DND-41 (cell line): ENCODE data around the gene MACROD2.
"Not testable (repeated sequence)": the region's sequence is repeated elsewhere in the genome, so short reads cannot be mapped to it uniquely, and the experiment has no call there.

Experiments used
- ATAC-seq: fragments of 200-7000 bp; cut with Tn5 transposase; 3 replicates; pipeline ENCODE4 v1.9.1; 2021; ENCODE audit warnings: low read depth; ENCODE audit not compliant: insufficient read depth
- DNase-seq: peaks from one replicate; pipeline ENCODE4 v3.0.0-alpha.2; 2020
- H2AFZ ChIP-seq: 2 replicates; pipeline ENCODE4 v1.6.0; 2012; ENCODE audit warnings: low read depth, low read length
- H3K27ac ChIP-seq: 2 replicates; pipeline ENCODE4 v1.5.1; 2012; ENCODE audit warnings: low read length, inconsistent platforms
- H3K27me3 ChIP-seq: fragments of 200-600 bp; sonication (generic); 2 replicates; pipeline ENCODE4 v1.6.0; 2012; ENCODE audit warnings: low read length, mild to moderate bottlenecking, inconsistent platforms; ENCODE audit not compliant: insufficient read depth, poor library complexity
- H3K36me3 ChIP-seq: 2 replicates; pipeline ENCODE4 v1.5.1; 2012; ENCODE audit warnings: low read length, inconsistent platforms; ENCODE audit not compliant: insufficient read depth
- H3K4me1 ChIP-seq: 2 replicates; pipeline ENCODE4 v1.5.1; 2012; ENCODE audit warnings: mild to moderate bottlenecking, low read length; ENCODE audit not compliant: insufficient read depth
- H3K4me2 ChIP-seq: 2 replicates; pipeline ENCODE4 v1.6.0; 2012; ENCODE audit warnings: mild to moderate bottlenecking, moderate library complexity, low read length, inconsistent platforms; ENCODE audit not compliant: insufficient read depth
- H3K4me3 ChIP-seq, 2 experiments: fragments of 200-600 bp in 1 of 2; shearing (Covaris generic) in 1 of 2; 2 replicates each; pipeline ENCODE4 v1.5.1; 2012 to 2016; ENCODE audit warnings: inconsistent platforms in 2 of 2, low read length in 2 of 2, mild to moderate bottlenecking in 2 of 2, low read depth in 1 of 2, moderate library complexity in 1 of 2
- H3K79me2 ChIP-seq: 2 replicates; pipeline ENCODE4 v1.6.0; 2012; ENCODE audit warnings: low read length, inconsistent platforms; ENCODE audit not compliant: insufficient read depth
- H3K9ac ChIP-seq: 2 replicates; pipeline ENCODE4 v1.6.0; 2012; ENCODE audit warnings: low read depth, mild to moderate bottlenecking, inconsistent platforms, low read length, moderate library complexity
- H3K9me3 ChIP-seq: 2 replicates; pipeline ENCODE4 v1.5.1; 2012; ENCODE audit warnings: low read length, moderate library complexity, mild to moderate bottlenecking, inconsistent platforms; ENCODE audit not compliant: insufficient read depth, severe bottlenecking
- H4K20me1 ChIP-seq: 2 replicates; pipeline ENCODE4 v1.6.0; 2012; ENCODE audit warnings: low read length; ENCODE audit not compliant: insufficient read depth
- EZH2 ChIP-seq: IDR thresholded peaks from 3 replicates; pipeline ENCODE4 v1.6.1; 2012; ENCODE audit warnings: borderline replicate concordance, low read depth, mild to moderate bottlenecking, moderate library complexity, low read length, inconsistent platforms; ENCODE audit not compliant: severe bottlenecking
- TF ChIP-seq, protein P1 (sequence below): IDR thresholded peaks from 2 replicates; pipeline ENCODE4 v1.5.1; 2012; ENCODE audit warnings: borderline replicate concordance, low read length, moderate library complexity, mild to moderate bottlenecking; ENCODE audit not compliant: poor library complexity, severe bottlenecking; ENCODE audit errors: extremely low read depth

Gene MACROD2

DNA sequence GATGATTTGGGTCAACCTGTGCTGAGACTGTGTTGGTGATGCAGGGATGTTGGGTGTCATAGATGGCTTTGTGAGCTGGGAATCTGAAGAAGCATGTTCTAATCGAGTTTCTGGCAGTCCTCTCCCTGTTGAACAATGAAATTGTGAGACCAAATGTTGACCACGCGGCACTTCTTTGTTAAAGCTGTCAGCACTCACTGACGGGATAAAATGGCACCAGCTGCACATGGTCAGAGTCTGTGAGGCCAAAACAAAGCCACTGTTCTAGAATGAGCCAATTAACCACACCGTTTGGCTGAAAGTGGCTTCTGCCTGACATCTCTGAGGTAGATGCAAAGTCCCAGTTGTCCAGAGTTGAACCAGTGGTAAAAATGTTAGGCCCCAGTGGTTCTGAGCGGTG lies 2015.7 kb downstream of the MACROD2 start:
- ATAC-seq, result no peak
- H3K9ac ChIP-seq, result no peak overlapping the region
- H3K27ac ChIP-seq, result no peak overlapping the region
- H3K4me3 ChIP-seq, result no peak overlapping the region
- no peaks in the 10 kb centered on the region for H3K79me2 ChIP-seq
- no peak overlapping the region for H2AFZ ChIP-seq
- no peaks in the 10 kb centered on the region for H3K9me3 ChIP-seq
- H4K20me1 ChIP-seq, result no peaks in the 10 kb centered on the region
- TF ChIP-seq, protein P1, sequence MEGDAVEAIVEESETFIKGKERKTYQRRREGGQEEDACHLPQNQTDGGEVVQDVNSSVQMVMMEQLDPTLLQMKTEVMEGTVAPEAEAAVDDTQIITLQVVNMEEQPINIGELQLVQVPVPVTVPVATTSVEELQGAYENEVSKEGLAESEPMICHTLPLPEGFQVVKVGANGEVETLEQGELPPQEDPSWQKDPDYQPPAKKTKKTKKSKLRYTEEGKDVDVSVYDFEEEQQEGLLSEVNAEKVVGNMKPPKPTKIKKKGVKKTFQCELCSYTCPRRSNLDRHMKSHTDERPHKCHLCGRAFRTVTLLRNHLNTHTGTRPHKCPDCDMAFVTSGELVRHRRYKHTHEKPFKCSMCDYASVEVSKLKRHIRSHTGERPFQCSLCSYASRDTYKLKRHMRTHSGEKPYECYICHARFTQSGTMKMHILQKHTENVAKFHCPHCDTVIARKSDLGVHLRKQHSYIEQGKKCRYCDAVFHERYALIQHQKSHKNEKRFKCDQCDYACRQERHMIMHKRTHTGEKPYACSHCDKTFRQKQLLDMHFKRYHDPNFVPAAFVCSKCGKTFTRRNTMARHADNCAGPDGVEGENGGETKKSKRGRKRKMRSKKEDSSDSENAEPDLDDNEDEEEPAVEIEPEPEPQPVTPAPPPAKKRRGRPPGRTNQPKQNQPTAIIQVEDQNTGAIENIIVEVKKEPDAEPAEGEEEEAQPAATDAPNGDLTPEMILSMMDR, result no peak
- no peak for TF ChIP-seq EZH2
- no peaks in the 10 kb centered on the region for H3K36me3 ChIP-seq
- no peaks in the 10 kb centered on the region for H3K4me1 ChIP-seq
- DNase-seq, result no peak
- H3K4me2 ChIP-seq, result no peak overlapping the region
- no peaks in the 10 kb centered on the region for H3K27me3 ChIP-seq

DNA sequence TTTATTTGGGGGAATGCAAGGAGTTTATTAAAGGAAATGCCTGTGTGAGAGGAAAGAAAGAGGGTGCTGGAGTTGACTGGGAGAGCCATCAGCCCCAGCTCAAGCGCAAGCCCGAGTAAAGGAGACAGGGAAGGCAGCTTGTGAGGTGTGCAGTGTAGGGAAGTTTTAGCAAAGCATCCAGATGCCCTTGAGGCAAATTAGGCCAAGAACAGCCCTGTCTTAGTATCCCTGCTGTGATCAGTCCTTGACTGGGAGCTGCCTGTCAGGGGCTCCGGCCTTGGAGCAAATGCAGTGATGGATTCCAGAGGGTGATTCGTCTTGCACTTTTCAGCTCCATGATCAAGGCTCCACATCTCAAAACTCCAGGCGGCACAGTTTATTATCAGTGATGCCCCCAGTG lies 2016.2 kb downstream of the MACROD2 start:
- no peaks in the 10 kb centered on the region for H3K9me3 ChIP-seq
- no peaks in the 10 kb centered on the region for H3K4me1 ChIP-seq
- no peak for TF ChIP-seq EZH2
- TF ChIP-seq, protein P1, result no peak
- no peaks in the 10 kb centered on the region for H3K27me3 ChIP-seq
- no peak overlapping the region for H3K9ac ChIP-seq
- H3K27ac ChIP-seq, result no peak overlapping the region
- no peaks in the 10 kb centered on the region for H4K20me1 ChIP-seq
- H2AFZ ChIP-seq, result no peak overlapping the region
- no peaks in the 10 kb centered on the region for H3K36me3 ChIP-seq
- no peak for ATAC-seq
- no peaks in the 10 kb centered on the region for H3K79me2 ChIP-seq
- no peak overlapping the region for H3K4me3 ChIP-seq
- no peak overlapping the region for H3K4me2 ChIP-seq
- no peak for DNase-seq

DNA sequence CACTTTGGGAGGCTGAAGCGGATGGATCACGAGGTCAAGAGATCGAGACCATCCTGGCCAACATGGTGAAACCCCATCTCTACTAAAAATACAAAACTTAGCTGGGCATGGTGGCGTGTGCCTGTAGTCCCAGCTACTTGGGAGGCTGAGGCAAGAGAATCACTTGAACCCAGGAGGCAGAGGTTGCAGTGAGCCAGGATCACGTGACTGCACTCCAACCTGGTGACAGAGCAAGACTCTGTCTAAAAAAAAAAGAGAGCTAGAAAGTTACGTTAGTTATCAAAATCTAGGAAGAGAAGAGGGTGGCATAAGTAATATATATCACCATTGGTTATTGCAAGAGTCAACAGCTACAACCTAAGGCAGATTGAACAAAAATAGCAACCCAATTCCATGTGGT lies 2017.6 kb downstream of the MACROD2 start:
- not testable (repeated sequence) for DNase-seq, H3K9me3 ChIP-seq, H3K27ac ChIP-seq, H3K4me2 ChIP-seq, H3K4me1 ChIP-seq, H3K79me2 ChIP-seq, H4K20me1 ChIP-seq, ATAC-seq, H2AFZ ChIP-seq, H3K4me3 ChIP-seq, H3K27me3 ChIP-seq, H3K9ac ChIP-seq, H3K36me3 ChIP-seq

DNA sequence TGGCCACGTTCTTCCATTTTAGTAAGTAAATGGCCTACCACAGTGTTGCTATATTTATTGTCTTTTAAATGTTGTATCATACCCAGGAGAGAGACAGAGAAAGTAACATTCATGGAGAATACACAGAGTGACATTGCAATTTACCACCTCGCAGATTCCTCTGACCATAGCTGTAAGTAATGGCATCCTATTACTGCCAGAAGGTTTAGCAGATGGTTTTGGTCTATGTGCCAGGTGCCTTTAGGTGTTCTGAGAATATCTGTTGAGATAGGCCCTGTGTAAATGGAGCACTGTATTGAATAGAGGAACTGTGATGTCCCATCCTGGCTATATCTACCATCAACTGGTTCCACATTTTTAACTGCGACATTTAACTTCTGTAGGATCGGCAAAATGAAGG lies 2018.3 kb downstream of the MACROD2 start:
- no peak overlapping the region for H3K4me2 ChIP-seq
- DNase-seq (no peak), ATAC-seq (no peak)
- no peaks in the 10 kb centered on the region for H3K9me3 ChIP-seq
- H2AFZ ChIP-seq, result no peak overlapping the region
- H3K27me3 ChIP-seq, result no peaks in the 10 kb centered on the region
- no peak overlapping the region for H3K27ac ChIP-seq
- no peaks in the 10 kb centered on the region for H3K36me3 ChIP-seq
- no peak overlapping the region for H3K9ac ChIP-seq
- TF ChIP-seq, protein P1, result no peak
- TF ChIP-seq EZH2, result no peak
- no peak overlapping the region for H3K4me3 ChIP-seq
- H3K4me1 ChIP-seq, result no peaks in the 10 kb centered on the region
- H4K20me1 ChIP-seq, result no peaks in the 10 kb centered on the region
- no peaks in the 10 kb centered on the region for H3K79me2 ChIP-seq
